LNCaP clone FGC (cell line): ENCODE results near the gene SMKR1.

Experiments used
- DNase-seq: peaks from one replicate; pipeline ENCODE4 v3.0.0-alpha.2; 2011; ENCODE audit warnings: low read depth
- H3K4me3 ChIP-seq: 2 replicates; pipeline ENCODE4 v1.5.1; 2011; ENCODE audit warnings: mild to moderate bottlenecking, low read depth, low read length, control low read depth
- CTCF ChIP-seq: IDR thresholded peaks from 2 replicates; pipeline ENCODE4 v1.5.1; 2012; ENCODE audit warnings: mild to moderate bottlenecking; ENCODE audit not compliant: control insufficient read depth, insufficient read depth; ENCODE audit errors: extremely low read depth

The SMKR1 gene

GRCh38 chr7:129482781-129483180 lies 19.6 kb upstream of the SMKR1 start:
- no peak for DNase-seq
- no peak for TF ChIP-seq CTCF
- no peak overlapping the region for H3K4me3 ChIP-seq

DNA sequence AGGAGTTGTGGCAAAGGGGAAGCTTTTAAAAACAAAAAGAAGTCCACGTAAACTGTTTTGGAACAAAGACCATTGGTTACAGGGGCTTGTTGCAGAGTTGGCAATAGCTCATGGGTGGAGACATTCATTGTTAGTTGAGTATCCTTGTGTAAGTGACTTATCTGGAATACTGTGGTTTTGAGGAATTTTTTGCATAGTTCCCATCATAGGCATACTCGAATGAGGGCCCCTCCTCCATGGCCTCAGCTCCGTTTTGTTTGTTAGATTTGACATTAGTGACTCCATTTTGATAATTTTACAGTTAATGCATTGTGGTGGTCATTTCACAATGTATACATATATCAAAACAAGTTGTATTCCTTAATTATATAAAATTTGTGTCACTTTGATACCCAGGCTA lies 12.8 kb upstream of the SMKR1 start:
- no peak overlapping the region for H3K4me3 ChIP-seq
- no peak for DNase-seq
- TF ChIP-seq CTCF, result no peak

GRCh38 chr7:129492391-129492790 lies 9.9 kb upstream of the SMKR1 start:
- no peak for TF ChIP-seq CTCF
- no peak for DNase-seq

DNA sequence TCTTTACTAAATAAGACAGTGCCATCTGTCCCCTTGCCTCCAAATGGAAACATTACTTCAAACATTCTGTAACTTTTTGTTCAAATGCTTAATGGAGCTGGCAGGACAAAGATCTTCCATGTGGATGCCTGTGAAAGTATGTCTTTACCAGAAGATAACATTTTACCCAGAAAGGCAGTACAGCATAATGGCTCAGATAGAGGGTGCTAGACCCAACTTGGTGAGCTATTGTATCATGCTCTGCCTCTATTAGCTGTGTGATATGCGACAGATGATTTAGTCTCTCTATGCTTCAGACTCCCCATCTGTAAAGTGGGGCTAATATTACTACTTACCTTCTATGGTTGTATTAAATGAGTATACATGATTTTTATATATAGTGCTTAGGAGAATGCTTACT lies 8.8 kb upstream of the SMKR1 start:
- no peak for DNase-seq
- TF ChIP-seq CTCF, result 0 out of 2 replicates have a peak, but pooled peaks have one; percentile 26
- no peak overlapping the region for H3K4me3 ChIP-seq

More at GRCh38 chr7:129492391-129492790, 9.9 kb upstream of the SMKR1 start:
- no peak overlapping the region for H3K4me3 ChIP-seq

- no peak for TF ChIP-seq CTCF
- no peak for DNase-seq
- H3K4me3 ChIP-seq, result no peak overlapping the region
Measured at GRCh38 chr7:129494041-129494440, 8.3 kb upstream of the SMKR1 start.

- no peak overlapping the region for H3K4me3 ChIP-seq
- TF ChIP-seq CTCF, result no peak
- DNase-seq, result no peak
Measured at GRCh38 chr7:129495987-129496386, 6.3 kb upstream of the SMKR1 start.

DNA sequence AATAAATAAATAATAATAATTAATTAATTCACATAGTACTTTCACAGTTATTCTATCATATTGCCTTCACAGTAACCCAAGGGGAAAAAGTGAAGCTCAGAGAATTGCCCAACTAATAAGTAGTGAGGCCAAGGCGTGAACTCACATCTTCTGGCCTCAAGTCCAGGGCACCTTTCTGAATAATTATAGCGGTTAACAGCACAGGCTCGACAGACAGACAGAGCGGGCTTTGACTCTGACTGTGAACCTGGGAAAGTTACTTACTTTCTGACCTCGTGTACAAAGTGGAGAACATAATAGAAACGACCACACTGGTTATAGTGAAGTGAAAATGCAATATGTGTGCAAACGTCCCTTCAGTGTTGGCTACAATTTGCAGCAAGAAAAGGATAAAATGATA lies 5.7 kb upstream of the SMKR1 start:
- DNase-seq, result no peak
- H3K4me3 ChIP-seq, result no peak overlapping the region
- TF ChIP-seq CTCF, result no peak
